DMS53 treated with DMSO at 0.1 percent for 48 hours (cell line): ENCODE data around the gene PAEP.

ENCODE experiments used
- DNase-seq: peaks from one replicate; lab custom pipeline; 2025; ENCODE audit not compliant: unreplicated experiment; lab: John Stamatoyannopoulos, UW

The PAEP gene

GRCh38 chr9:135574943-135575342 lies 13.4 kb downstream of the PAEP start:
- DNase-seq: no peak

GRCh38 chr9:135575995-135576631 lies 14.6 kb downstream of the PAEP start:
- DNase-seq: no peak

GRCh38 chr9:135577256-135577655 lies 15.7 kb downstream of the PAEP start:
- no peak for DNase-seq

- no peak for DNase-seq
Observed at GRCh38 chr9:135579356-135579755, 17.8 kb downstream of the PAEP start.

- no peak for DNase-seq
Observed at GRCh38 chr9:135579889-135580660, 18.5 kb downstream of the PAEP start.

GRCh38 chr9:135580664-135581380 lies 19.3 kb downstream of the PAEP start:
- no peak for DNase-seq

GRCh38 chr9:135581636-135582426 lies 20.3 kb downstream of the PAEP start:
- no peak for DNase-seq

- no peak for DNase-seq
Observed at GRCh38 chr9:135582541-135582940, 21.0 kb downstream of the PAEP start.

GRCh38 chr9:135582966-135583687 lies 21.6 kb downstream of the PAEP start:
- no peak for DNase-seq

- DNase-seq: no peak
Observed at GRCh38 chr9:135583688-135584011, 22.1 kb downstream of the PAEP start.

- DNase-seq: no peak
Observed at GRCh38 chr9:135584371-135584770, 22.8 kb downstream of the PAEP start.

- DNase-seq: no peak
Observed at GRCh38 chr9:135584934-135585333, 23.4 kb downstream of the PAEP start.

GRCh38 chr9:135586601-135587109 lies 25.1 kb downstream of the PAEP start:
- no peak for DNase-seq

- DNase-seq: no peak
Observed at GRCh38 chr9:135587658-135588057, 26.1 kb downstream of the PAEP start.

- DNase-seq: no peak
Observed at GRCh38 chr9:135588371-135588770, 26.8 kb downstream of the PAEP start.

- DNase-seq: no peak
Observed at GRCh38 chr9:135588886-135589595, 27.5 kb downstream of the PAEP start.

- DNase-seq: no peak
Observed at GRCh38 chr9:135589596-135590485, 28.3 kb downstream of the PAEP start.

GRCh38 chr9:135590486-135591079 lies 29.0 kb downstream of the PAEP start:
- no peak for DNase-seq
